ENCODE data around the gene CAMKV.

The CAMKV gene

GRCh38 chr3:49895791-49896190 lies 26.1 kb upstream of the CAMKV start:
- no peak for TF ChIP-seq CTCF (IDR thresholded peaks at IDR 0.05; ENCODE audit: low read depth, low read length, missing control alignments)
- in situ Hi-C loops (cut with HindIII; ENCODE audit: low sequenced_read_pairs) = no loop called here
- no peak for DNase-seq (ENCODE audit: low read depth)
- no peak overlapping the region for H3K4me3 ChIP-seq (ENCODE audit: low read depth, low read length)

GRCh38 chr3:49889296-49889695 lies 19.6 kb upstream of the CAMKV start:
- TF ChIP-seq CTCF (IDR thresholded peaks at IDR 0.05; ENCODE audit: low read depth, low read length, missing control alignments) = no peak
- no peak for DNase-seq (ENCODE audit: low read depth)
- in situ Hi-C loops (cut with HindIII; ENCODE audit: low sequenced_read_pairs) = no loop called here
- H3K4me3 ChIP-seq (ENCODE audit: low read depth, low read length) = no peak overlapping the region

- in situ Hi-C loops (cut with HindIII; ENCODE audit: low sequenced_read_pairs) = no loop called here
- TF ChIP-seq CTCF (IDR thresholded peaks at IDR 0.05; ENCODE audit: low read depth, low read length, missing control alignments) = no peak
- no peak for DNase-seq (ENCODE audit: low read depth)
- H3K4me3 ChIP-seq (ENCODE audit: low read depth, low read length) = no peak overlapping the region
Observed at GRCh38 chr3:49886922-49887265, 17.2 kb upstream of the CAMKV start.

GRCh38 chr3:49883998-49884397 lies 14.3 kb upstream of the CAMKV start:
- TF ChIP-seq CTCF (IDR thresholded peaks at IDR 0.05; ENCODE audit: low read depth, low read length, missing control alignments) = no peak
- no peak overlapping the region for H3K4me3 ChIP-seq (ENCODE audit: low read depth, low read length)
- no peak for DNase-seq (ENCODE audit: low read depth)
- in situ Hi-C loops (cut with HindIII; ENCODE audit: low sequenced_read_pairs) = no loop called here

GRCh38 chr3:49882166-49882565 lies 12.5 kb upstream of the CAMKV start:
- H3K4me3 ChIP-seq (ENCODE audit: low read depth, low read length) = no peak overlapping the region
- DNase-seq (ENCODE audit: low read depth) = no peak
- no peak for TF ChIP-seq CTCF (IDR thresholded peaks at IDR 0.05; ENCODE audit: low read depth, low read length, missing control alignments)
- in situ Hi-C loops (cut with HindIII; ENCODE audit: low sequenced_read_pairs) = no loop called here

- no peak for DNase-seq (ENCODE audit: low read depth)
- in situ Hi-C loops (cut with HindIII; ENCODE audit: low sequenced_read_pairs) = no loop called here
- no peak for TF ChIP-seq CTCF (IDR thresholded peaks at IDR 0.05; ENCODE audit: low read depth, low read length, missing control alignments)
- H3K4me3 ChIP-seq (ENCODE audit: low read depth, low read length) = no peak overlapping the region
Observed at GRCh38 chr3:49880581-49881315, 11.0 kb upstream of the CAMKV start.

All from astrocyte of the cerebellum (primary cell).